HCT116 (cell line): Measurements from ENCODE around the gene NFASC. TPM values are rescaled to one million over a fixed set of nuclear protein-coding genes. Genes with fewer than 3 reads are reported as not detected.

Experiments used
- ATAC-seq: fragments of 200-7000 bp; cut with Tn5 transposase; 2 replicates; pipeline ENCODE4 v1.9.1; 2020; ENCODE audit warnings: mild to moderate bottlenecking, moderate library complexity
- BruUV-seq: library from RNA; stranded (reverse); fragments of 400-500 nt; replicated peaks from 2 replicates; lab custom pipeline; 2021; lab: Mats Ljungman, UMichigan
- CTCF ChIA-PET: fragments of 300-600 bp; sonication (Branson Sonifier 250); formaldehyde crosslinking; loops from one replicate; lab custom pipeline; 2021; ENCODE audit warnings: antibody characterized with exemption; lab: Charles Lee
- POLR2A ChIA-PET: fragments of 300-600, 350-600 bp; sonication (Branson Sonifier 250); formaldehyde crosslinking; loops from one replicate; lab custom pipeline; 2021; ENCODE audit warnings: antibody characterized with exemption; lab: Charles Lee
- RAD21 ChIA-PET, 2 experiments: fragments of 300-600 bp; sonication (Branson Sonifier 250); formaldehyde crosslinking; loops; one replicate each; lab custom pipeline; 2023; ENCODE audit warnings: low total read pairs in 2 of 2; ENCODE audit not compliant: uncharacterized antibody in 2 of 2, unreplicated experiment in 2 of 2, low non-redundant PET in 1 of 2; lab: Charles Lee
- DNase-seq: peaks from one replicate; pipeline ENCODE4 v3.0.0-alpha.2; 2010; ENCODE audit warnings: low read depth, low spot score
- H2AFZ ChIP-seq: fragments of 200-600 bp; shearing (Covaris generic), sonication (generic); 2 replicates; pipeline ENCODE4 v1.6.1; 2017; ENCODE audit warnings: low read depth, mixed run types, mixed read lengths, antibody characterized with exemption, low read length; ENCODE audit not compliant: poor library complexity, severe bottlenecking
- H3K27ac ChIP-seq: 2 replicates; pipeline ENCODE4 v1.5.1; 2012; ENCODE audit warnings: low read depth, low read length
- H3K27me3 ChIP-seq: fragments of 200-600 bp; sonication (generic); 2 replicates; pipeline ENCODE4 v1.6.1; 2016; ENCODE audit warnings: mixed run types, low read length, mixed read lengths; ENCODE audit not compliant: insufficient read depth
- H3K36me3 ChIP-seq, 2 experiments: fragments of 200-500 bp in 1 of 2; fragments of 200-600 bp in 1 of 2; sonication (Bioruptor generic) in 1 of 2; sonication (generic) in 1 of 2; 2 replicates each; pipeline versions ENCODE4 v1.5.1 to v1.6.1; 2014 to 2016; ENCODE audit warnings: low read length in 2 of 2, inconsistent platforms in 1 of 2, mixed read lengths in 1 of 2, mixed run types in 1 of 2; ENCODE audit not compliant: insufficient read depth in 2 of 2, control insufficient read depth in 1 of 2
- H3K4me1 ChIP-seq, 2 experiments: fragments of 200-600 bp in 1 of 2; sonication (generic) in 1 of 2; 2 replicates each; pipeline versions ENCODE4 v1.5.1 to v1.6.1; 2012 to 2017; ENCODE audit warnings: low read length in 2 of 2, inconsistent platforms in 1 of 2, mild to moderate bottlenecking in 1 of 2, mixed read lengths in 1 of 2, mixed run types in 1 of 2, moderate library complexity in 1 of 2; ENCODE audit not compliant: insufficient read depth in 2 of 2, control insufficient read depth in 1 of 2
- H3K4me2 ChIP-seq: fragments of 200-600 bp; sonication (generic); 2 replicates; pipeline ENCODE4 v1.6.1; 2017; ENCODE audit warnings: mixed run types, low read length, mixed read lengths
- H3K4me3 ChIP-seq, 2 experiments: fragments of 200-600 bp in 1 of 2; sonication (generic) in 1 of 2; replicated peaks in 1 of 2; 2 replicates each; pipeline ENCODE4 v1.5.1; 2011 to 2016; ENCODE audit warnings: low read length in 2 of 2, control low read depth in 1 of 2, low read depth in 1 of 2, mild to moderate bottlenecking in 1 of 2, mixed read lengths in 1 of 2, mixed run types in 1 of 2
- H3K79me2 ChIP-seq: fragments of 200-600 bp; sonication (generic); 2 replicates; pipeline ENCODE4 v1.6.1; 2017; ENCODE audit warnings: mild to moderate bottlenecking, mixed run types, low read length, moderate library complexity, mixed read lengths; ENCODE audit not compliant: insufficient read depth
- H3K9ac ChIP-seq: fragments of 200-600 bp; sonication (generic); 2 replicates; pipeline ENCODE4 v1.6.1; 2016; ENCODE audit warnings: low read length, mixed read lengths
- H3K9me2 ChIP-seq: fragments of 200-600 bp; sonication (generic), shearing (Covaris generic); 2 replicates; pipeline ENCODE4 v1.6.1; 2017; ENCODE audit warnings: mixed run types, mild to moderate bottlenecking, moderate library complexity; ENCODE audit not compliant: insufficient read depth
- H3K9me3 ChIP-seq, 2 experiments: fragments of 200-500 bp in 1 of 2; fragments of 200-600 bp in 1 of 2; sonication (Bioruptor generic) in 1 of 2; sonication (generic) in 1 of 2; 2 replicates each; pipeline ENCODE4 v1.6.1; 2014 to 2017; ENCODE audit warnings: low read length in 2 of 2, mixed read lengths in 2 of 2, inconsistent platforms in 1 of 2, low read depth in 1 of 2, mild to moderate bottlenecking in 1 of 2, mixed run types in 1 of 2, moderate library complexity in 1 of 2; ENCODE audit not compliant: control insufficient read depth in 1 of 2, insufficient read depth in 1 of 2
- H4K20me1 ChIP-seq: fragments of 200-600 bp; sonication (generic), shearing (Covaris generic); 2 replicates; pipeline ENCODE4 v1.6.1; 2017; ENCODE audit warnings: mixed run types, mild to moderate bottlenecking, moderate library complexity; ENCODE audit not compliant: insufficient read depth
- ATF3 ChIP-seq: IDR thresholded peaks from 2 replicates; pipeline ENCODE4 v1.6.1; 2012
- CEBPB ChIP-seq: IDR thresholded peaks from 2 replicates; pipeline ENCODE4 v1.6.1; 2012; ENCODE audit warnings: low read depth
- CTCF ChIP-seq, 3 experiments: fragments of 200-600 bp in 1 of 3; sonication (generic) in 1 of 3; IDR thresholded peaks in 2 of 3; conservative IDR thresholded peaks in 1 of 3; 2 replicates each; pipeline ENCODE4 v1.5.1; 2012 to 2017; ENCODE audit warnings: low read depth in 2 of 3, low read length in 2 of 3, antibody characterized with exemption in 1 of 3, borderline replicate concordance in 1 of 3, control low read depth in 1 of 3, mild to moderate bottlenecking in 1 of 3, mixed read lengths in 1 of 3, mixed run types in 1 of 3, moderate library complexity in 1 of 3; ENCODE audit not compliant: insufficient read depth in 1 of 3
- FOSL1 ChIP-seq: IDR thresholded peaks from 2 replicates; pipeline ENCODE4 v1.6.1; 2012; ENCODE audit warnings: low read depth
- JUND ChIP-seq: IDR thresholded peaks from 2 replicates; pipeline ENCODE4 v1.6.1; 2012
- MAX ChIP-seq: IDR thresholded peaks from 2 replicates; pipeline ENCODE4 v1.6.1; 2012
- POLR2A ChIP-seq: IDR thresholded peaks from 2 replicates; pipeline ENCODE4 v1.7.0; 2011; ENCODE audit warnings: borderline replicate concordance; ENCODE audit not compliant: insufficient read depth, insufficient read length; ENCODE audit errors: extremely low read depth
- POLR2AphosphoS5 ChIP-seq: IDR thresholded peaks from 2 replicates; pipeline ENCODE4 v1.6.1; 2011; ENCODE audit warnings: mild to moderate bottlenecking, low read depth, low read length, moderate library complexity
- RAD21 ChIP-seq: IDR thresholded peaks from 2 replicates; pipeline ENCODE4 v1.6.1; 2012; ENCODE audit warnings: low read depth, mild to moderate bottlenecking
- REST ChIP-seq: IDR thresholded peaks from 2 replicates; pipeline ENCODE4 v1.6.1; 2012; ENCODE audit warnings: low read depth
- TCF7L2 ChIP-seq: IDR thresholded peaks from 2 replicates; pipeline ENCODE4 v1.7.0; 2011; ENCODE audit warnings: borderline replicate concordance, inconsistent platforms; ENCODE audit not compliant: insufficient read depth, insufficient read length; ENCODE audit errors: extremely low read depth
- YY1 ChIP-seq: IDR thresholded peaks from 2 replicates; pipeline ENCODE4 v1.6.1; 2011; ENCODE audit warnings: low read length, low read depth, moderate library complexity, mild to moderate bottlenecking; ENCODE audit not compliant: insufficient replicate concordance; ENCODE audit errors: extremely low read depth
- ZBTB33 ChIP-seq: IDR thresholded peaks from 2 replicates; pipeline ENCODE4 v1.6.1; 2011; ENCODE audit warnings: mild to moderate bottlenecking, low read length, moderate library complexity; ENCODE audit not compliant: insufficient replicate concordance; ENCODE audit errors: extremely low read depth
- ZFX ChIP-seq: fragments of 450-650 bp; IDR thresholded peaks from 2 replicates; pipeline ENCODE4 v1.6.1; 2017
- ZNF274 ChIP-seq: fragments of 200-500 bp; sonication (Bioruptor generic); IDR thresholded peaks from 2 replicates; pipeline ENCODE4 v1.6.1; 2014; ENCODE audit warnings: mild to moderate bottlenecking, low read depth, low read length, inconsistent platforms
- intact Hi-C: fragments of 100-400 bp; cut with micrococcal nuclease; formaldehyde crosslinking; loops from 2 replicates; pipeline ENCODE4 v1.10.0; 2022
- total RNA-seq: library from RNA; stranded (reverse); gene quantifications from one replicate; pipeline ENCODE4 v1.2.1, GENCODE V29; 2021; ENCODE audit not compliant: unreplicated experiment

NFASC gene
- total RNA-seq, 1 experiment from 2014 or later = 0.57 TPM

GRCh38 chr1:204836856-204837255 lies 33.8 kb upstream of the NFASC start:
- DNase-seq = no peak
- Histone ChIP-seq H3K79me2 (no peaks in the 10 kb centered on the region), H3K27ac (no peak overlapping the region), H3K4me2 (no peak overlapping the region), H3K4me3 (no peak overlapping the region)
- RAD21 ChIA-PET = no interaction called here
- POLR2A ChIA-PET = no interaction called here
- TF ChIP-seq CTCF (IDR thresholded peaks at IDR 0.05 in 2 of 3, conservative IDR thresholded peaks at IDR 0.05 in 1 of 3; ENCODE audit: borderline replicate concordance in 1 of 3, insufficient read depth in 1 of 3, low read depth in 2 of 3, low read length in 2 of 3) = no peak
- no peak for TF ChIP-seq POLR2AphosphoS5
- TF ChIP-seq ZBTB33 = no peak
- no peak for TF ChIP-seq JUND
- TF ChIP-seq ATF3 = no peak
- no peak for TF ChIP-seq ZNF274
- TF ChIP-seq YY1 = no peak
- TF ChIP-seq MAX = no peak
- no peak for TF ChIP-seq RAD21
- no peak for TF ChIP-seq POLR2A
- no peak for TF ChIP-seq REST
- no peak for TF ChIP-seq CEBPB
- no peak for TF ChIP-seq ZFX
- TF ChIP-seq TCF7L2 = no peak
- no peak for TF ChIP-seq FOSL1
- TF ChIP-seq, all 23 proteins: peak for 0
- BruUV-seq = no TSS peak
- no peaks in the 10 kb centered on the region for H3K36me3 ChIP-seq
- H3K4me1 ChIP-seq = no peaks in the 10 kb centered on the region
- intact Hi-C loops = no loop called here
- H3K9me3 ChIP-seq = no peaks in the 10 kb centered on the region
- CTCF ChIA-PET = no interaction called here
- ATAC-seq = no peak
- no peak overlapping the region for H3K9ac ChIP-seq
- H3K27me3 ChIP-seq = peaks cover 39% of the 10 kb centered on the region
- no peak overlapping the region for H2AFZ ChIP-seq
- no peaks in the 10 kb centered on the region for H3K9me2 ChIP-seq
- H4K20me1 ChIP-seq = no peaks in the 10 kb centered on the region
